GM19438 (cell line): Measurements from ENCODE around the gene G3BP1.
"Not testable (repeated sequence)": the region's sequence is repeated elsewhere in the genome, so short reads cannot be mapped to it uniquely, and the experiment has no call there.

Experiments used
- ATAC-seq: cut with Tn5 transposase; IDR thresholded peaks from one replicate; pipeline ENCODE4 v1.9.1; 2021; ENCODE audit warnings: low read depth; ENCODE audit not compliant: unreplicated experiment

Gene G3BP1

GRCh38 chr5:151793358-151793757 lies 21.6 kb downstream of the G3BP1 start:
- ATAC-seq = no peak

DNA sequence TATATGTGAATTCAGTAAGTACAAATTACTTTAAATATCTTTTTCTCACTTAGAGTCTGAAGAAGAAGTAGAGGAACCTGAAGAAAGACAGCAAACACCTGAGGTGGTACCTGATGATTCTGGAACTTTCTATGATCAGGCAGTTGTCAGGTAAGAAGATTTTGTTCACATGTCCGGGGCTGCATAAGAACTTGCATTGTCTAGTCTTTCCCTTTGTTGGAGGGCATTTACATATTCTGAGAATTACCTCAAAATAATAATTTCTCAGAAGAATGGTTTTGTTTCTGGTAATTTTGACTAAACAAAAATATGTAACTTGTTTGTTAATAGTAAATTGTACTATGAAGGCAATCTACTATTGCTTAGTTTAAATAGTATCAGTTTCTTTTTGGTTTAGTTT lies 23.7 kb downstream of the G3BP1 start:
- no peak for ATAC-seq

GRCh38 chr5:151798674-151799073 lies 26.9 kb downstream of the G3BP1 start:
- no peak for ATAC-seq

DNA sequence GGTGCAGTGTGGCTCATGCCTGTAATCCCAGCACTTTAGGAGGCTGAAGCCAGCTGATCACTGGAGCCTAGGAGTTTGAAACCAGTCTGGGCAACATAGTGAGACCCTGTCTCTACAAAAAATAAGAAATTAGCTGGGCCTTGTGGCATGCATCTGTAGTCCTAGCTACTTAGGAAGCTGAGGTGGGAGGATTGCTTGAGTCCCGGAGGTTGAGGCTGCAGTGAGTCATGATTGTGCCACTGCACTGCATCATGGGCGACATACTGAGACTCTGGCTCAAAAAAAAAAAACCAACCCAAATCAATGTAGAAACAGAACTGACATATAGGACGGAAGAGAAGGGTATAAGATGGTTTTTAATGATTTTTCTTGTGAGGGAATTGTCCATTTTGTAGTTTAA lies 27.7 kb downstream of the G3BP1 start:
- ATAC-seq = no peak

DNA sequence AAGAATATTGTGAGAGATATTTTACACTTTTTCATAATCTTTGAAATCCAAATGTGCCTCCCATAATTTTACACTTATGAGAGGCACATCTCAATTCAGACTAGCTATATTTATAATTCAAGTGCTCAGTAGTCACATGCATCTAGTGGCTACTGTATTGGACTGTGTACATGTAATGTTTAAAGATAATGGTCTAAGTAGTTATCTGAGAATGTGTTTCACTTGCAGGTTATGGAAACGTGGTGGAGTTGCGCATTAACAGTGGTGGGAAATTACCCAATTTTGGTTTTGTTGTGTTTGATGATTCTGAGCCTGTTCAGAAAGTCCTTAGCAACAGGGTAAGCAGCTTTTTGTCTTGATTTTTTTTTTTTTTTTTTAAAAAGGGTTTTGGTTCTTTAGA lies 28.8 kb downstream of the G3BP1 start:
- no peak for ATAC-seq

- ATAC-seq = no peak
These were observed 33.9 kb downstream of the G3BP1 start for GRCh38 chr5:151805414-151806223.

DNA sequence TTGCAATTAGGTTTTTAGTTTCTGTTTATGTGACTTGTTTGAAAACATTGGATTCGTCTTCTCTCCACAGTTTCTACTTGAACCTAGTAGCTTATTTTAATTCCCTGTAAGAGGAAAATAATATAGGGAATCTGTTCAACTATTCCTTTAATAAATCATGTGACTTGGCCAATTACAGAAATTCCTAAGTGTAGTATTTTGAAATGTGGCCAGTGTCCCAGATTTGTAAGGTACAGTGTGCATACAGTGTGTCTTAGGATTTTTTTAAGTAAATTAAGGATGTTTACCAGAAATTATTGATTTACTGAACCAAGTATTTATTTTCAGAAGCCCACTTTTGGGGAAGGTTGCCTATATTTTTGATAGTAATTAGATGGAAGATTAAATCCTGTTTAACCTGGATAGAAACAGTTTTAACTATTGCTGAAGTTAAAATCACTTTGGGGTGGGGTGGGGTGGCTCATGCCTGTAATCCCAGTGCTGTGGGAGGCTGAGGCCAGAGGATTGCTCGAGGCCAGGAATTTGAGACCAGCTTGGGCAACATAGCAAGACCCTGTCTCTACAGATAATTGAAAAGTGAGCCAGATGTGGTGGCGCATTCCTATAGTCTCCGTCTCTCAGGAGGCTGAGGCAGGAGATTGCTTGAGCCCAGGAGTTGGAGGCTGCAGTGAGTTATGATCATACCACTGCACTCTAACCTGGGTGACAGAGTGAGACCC lies 36.9 kb downstream of the G3BP1 start:
- ATAC-seq = no peak

DNA sequence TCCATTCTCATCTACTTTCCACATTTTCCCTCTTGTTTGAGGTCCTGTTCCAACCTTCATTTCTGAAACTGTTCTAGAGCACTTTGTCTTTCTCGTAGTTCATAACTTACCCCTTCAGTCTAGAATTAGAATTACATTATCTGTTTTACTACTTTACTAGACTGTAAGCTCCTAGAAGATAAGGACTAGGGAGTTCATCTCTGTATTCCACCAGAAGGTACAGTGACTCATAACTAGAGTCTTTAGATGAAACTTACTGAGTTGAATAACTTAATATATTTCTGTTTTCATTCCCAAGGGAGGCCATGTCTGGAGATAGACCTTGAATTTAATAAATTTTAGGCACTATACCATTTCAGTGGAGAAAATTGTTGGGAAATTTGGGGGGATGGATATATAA lies 38.7 kb downstream of the G3BP1 start:
- ATAC-seq = no peak

GRCh38 chr5:151810897-151811296 lies 39.1 kb downstream of the G3BP1 start:
- no peak for ATAC-seq

DNA sequence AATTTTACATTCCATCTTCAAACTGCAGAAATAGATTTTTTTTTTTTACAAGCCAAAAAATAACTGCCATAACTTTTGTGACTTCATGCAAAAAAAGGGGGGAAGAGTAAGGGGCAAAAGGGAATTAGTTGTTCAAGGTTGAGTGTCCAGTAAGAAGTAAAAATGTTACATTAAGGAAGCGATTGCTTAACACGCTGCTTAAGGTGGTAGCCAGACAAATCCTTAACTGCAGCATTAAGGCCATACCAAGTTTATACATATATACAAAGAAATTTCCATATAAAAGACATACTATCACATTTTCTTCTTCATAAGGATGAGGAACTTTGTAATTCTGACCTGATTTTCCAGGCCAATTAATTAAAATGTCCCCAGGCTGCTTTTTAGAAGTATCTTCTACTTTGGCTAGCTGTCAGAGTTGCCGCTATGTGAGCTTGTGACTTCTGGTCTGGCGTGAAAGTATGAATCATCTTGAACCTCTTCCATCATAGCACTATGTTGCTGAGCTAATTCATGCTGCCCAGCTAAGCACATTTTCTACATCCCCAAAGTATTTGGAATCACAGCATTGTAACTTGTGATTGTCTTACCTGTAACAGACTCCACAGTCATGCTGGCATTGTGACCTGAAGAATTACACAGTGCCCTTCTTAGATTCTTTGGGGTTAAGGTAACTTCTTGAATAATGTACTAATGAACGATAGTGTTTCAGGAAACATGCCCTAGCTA lies 40.0 kb downstream of the G3BP1 start:
- no peak for ATAC-seq

GRCh38 chr5:151812757-151813309 lies 41.1 kb downstream of the G3BP1 start:
- ATAC-seq = no peak

DNA sequence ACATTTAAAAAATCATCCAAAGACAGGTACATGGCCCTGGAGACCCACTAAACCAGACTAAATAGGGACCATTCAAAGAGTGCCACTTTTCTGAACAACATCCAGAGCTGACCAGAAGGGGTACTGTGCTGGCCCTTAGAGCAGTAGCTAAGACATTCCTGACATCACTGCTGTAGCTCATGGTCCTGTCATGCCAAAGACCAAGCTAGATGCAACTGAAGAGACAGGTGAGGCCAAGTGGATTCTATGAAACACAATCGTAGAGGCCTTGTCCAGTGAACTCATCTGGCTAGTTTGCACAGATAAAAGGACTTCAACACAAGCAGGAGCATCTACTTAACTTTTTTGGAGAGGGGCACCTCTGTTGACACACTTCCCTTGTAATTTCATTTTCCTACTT lies 43.3 kb downstream of the G3BP1 start:
- no peak for ATAC-seq

GRCh38 chr5:151819830-151820229 lies 48.1 kb downstream of the G3BP1 start:
- no peak for ATAC-seq

GRCh38 chr5:151820271-151820670 lies 48.5 kb downstream of the G3BP1 start:
- no peak for ATAC-seq

- ATAC-seq = no peak
These were observed 49.1 kb downstream of the G3BP1 start for GRCh38 chr5:151820903-151821302.

- ATAC-seq = no peak
These were observed 50.4 kb downstream of the G3BP1 start for GRCh38 chr5:151822141-151822540.

- no peak for ATAC-seq
These were observed 53.7 kb downstream of the G3BP1 start for GRCh38 chr5:151825445-151825844.

DNA sequence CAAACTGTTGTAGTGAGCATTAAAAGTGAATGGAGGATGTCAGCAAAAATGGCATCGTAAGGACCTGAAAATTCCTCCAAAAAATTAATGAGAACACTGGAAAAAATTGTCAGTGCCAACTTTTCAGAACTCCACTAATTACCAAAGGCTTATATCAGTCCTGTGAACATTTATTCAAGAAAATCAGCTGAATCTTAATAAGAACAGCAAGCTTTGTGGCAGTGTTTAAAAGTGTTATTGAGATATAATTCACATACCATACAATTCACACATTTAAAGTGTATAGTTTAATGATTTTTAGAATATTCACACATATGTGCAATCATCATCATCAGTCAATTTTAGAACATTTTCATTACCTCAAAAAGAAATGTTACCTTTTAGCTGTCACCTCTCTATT lies 57.6 kb downstream of the G3BP1 start:
- ATAC-seq = no peak

GRCh38 chr5:151832843-151833242 lies 61.1 kb downstream of the G3BP1 start:
- ATAC-seq = not testable (repeated sequence)

DNA sequence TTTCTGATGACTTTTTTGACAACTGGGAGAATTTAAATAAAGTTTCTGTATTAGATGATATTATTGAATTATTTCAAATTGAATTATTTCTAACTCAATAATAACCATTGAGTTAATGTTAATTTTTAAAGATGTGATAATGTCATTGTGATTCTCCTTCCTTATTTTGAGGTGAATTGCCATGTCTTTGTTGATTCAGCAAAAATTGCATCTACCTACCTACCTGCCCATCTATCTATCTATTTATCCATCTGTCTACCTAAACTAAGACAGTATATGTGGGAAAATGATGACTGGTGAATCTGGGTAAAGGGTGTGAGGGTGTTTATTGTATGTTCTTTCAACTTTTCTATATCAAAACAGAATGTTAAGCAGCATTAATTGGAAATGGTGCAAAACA lies 75.0 kb downstream of the G3BP1 start:
- ATAC-seq = no peak

DNA sequence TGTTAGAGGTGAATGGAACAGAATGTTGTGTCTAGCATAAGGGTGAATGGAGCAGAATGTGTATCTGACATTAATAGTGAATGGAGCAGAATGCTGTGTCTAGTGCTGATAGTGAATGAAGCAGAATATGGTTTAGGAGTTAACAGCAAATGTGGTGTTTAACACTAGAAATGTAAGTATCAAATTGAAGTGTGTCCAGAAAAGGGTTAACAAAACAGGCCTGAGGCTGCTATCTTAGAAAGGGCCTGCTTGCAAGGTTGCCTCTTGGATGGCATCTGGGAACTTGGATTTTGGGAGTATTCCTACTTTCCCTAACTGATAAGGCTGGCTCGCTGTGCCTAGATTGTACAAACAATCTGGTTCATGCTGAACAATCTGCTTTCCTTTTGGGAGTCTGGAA lies 76.1 kb downstream of the G3BP1 start:
- no peak for ATAC-seq
